Measurements from ENCODE around the gene VCAN. TPM values are rescaled to one million over a fixed set of nuclear protein-coding genes. Genes with fewer than 3 reads are reported as not detected.

Gene VCAN
- total and polyA plus RNA-seq, 10 donors = 1.8 to 442 (median 72.2) TPM

- Histone ChIP-seq H3K4me3 (no peak overlapping the region), H3K27ac (no peak overlapping the region), H3K36me3 (no peaks in the 10 kb centered on the region), H3K9me3 (no peaks in the 10 kb centered on the region), H3K27me3 (replicated peaks in 1 of 7) (peaks cover 0 to 86% (median 50%) of the 10 kb centered on the region in 7 donors), H3K4me1 (peaks cover 4 to 18% (median 15%) of the 10 kb centered on the region in 6 donors)
- TF ChIP-seq POLR2AphosphoS5 (IDR thresholded peaks at IDR 0.05) (no peak), POLR2A (IDR thresholded peaks at IDR 0.05) (no peak)
- intact Hi-C loops (cut with DNase I; ENCODE audit: low total_unique reads) = no loop called here
- no peak for DNase-seq
- WGBS, 5 donors = 45 to 55% (median 53%) methylated on average over 9 of the region's 9 CpGs
These were observed 4.0 kb upstream of the VCAN start for GRCh38 chr5:83467371-83468035.

GRCh38 chr5:83469075-83469474, 2.5 kb upstream of the VCAN start:
- intact Hi-C loops (cut with DNase I; ENCODE audit: low total_unique reads) = no loop called here
- H3K27me3 ChIP-seq (replicated peaks in 1 of 7) = peaks cover 0 to 97% (median 66%) of the 10 kb centered on the region in 7 donors
- H3K36me3 ChIP-seq = no peaks in the 10 kb centered on the region
- DNase-seq = no peak
- peaks cover 13 to 34% (median 31%) of the 10 kb centered on the region in 6 donors for H3K4me1 ChIP-seq
- TF ChIP-seq POLR2A (IDR thresholded peaks at IDR 0.05) (no peak), POLR2AphosphoS5 (IDR thresholded peaks at IDR 0.05) (no peak)
- TF ChIP-seq, protein P1, sequence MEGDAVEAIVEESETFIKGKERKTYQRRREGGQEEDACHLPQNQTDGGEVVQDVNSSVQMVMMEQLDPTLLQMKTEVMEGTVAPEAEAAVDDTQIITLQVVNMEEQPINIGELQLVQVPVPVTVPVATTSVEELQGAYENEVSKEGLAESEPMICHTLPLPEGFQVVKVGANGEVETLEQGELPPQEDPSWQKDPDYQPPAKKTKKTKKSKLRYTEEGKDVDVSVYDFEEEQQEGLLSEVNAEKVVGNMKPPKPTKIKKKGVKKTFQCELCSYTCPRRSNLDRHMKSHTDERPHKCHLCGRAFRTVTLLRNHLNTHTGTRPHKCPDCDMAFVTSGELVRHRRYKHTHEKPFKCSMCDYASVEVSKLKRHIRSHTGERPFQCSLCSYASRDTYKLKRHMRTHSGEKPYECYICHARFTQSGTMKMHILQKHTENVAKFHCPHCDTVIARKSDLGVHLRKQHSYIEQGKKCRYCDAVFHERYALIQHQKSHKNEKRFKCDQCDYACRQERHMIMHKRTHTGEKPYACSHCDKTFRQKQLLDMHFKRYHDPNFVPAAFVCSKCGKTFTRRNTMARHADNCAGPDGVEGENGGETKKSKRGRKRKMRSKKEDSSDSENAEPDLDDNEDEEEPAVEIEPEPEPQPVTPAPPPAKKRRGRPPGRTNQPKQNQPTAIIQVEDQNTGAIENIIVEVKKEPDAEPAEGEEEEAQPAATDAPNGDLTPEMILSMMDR (IDR thresholded peaks at IDR 0.05 in 8 of 11, conservative IDR thresholded peaks at IDR 0.05 in 3 of 11) = no peak
- no peak overlapping the region for H3K27ac ChIP-seq
- H3K9me3 ChIP-seq = no peaks in the 10 kb centered on the region
- H3K4me3 ChIP-seq = no peak overlapping the region

- WGBS, 5 donors = 11 to 13% (median 13%) methylated on average over 14 to 15 of the region's 15 CpGs
- Histone ChIP-seq H3K27me3 (replicated peaks in 1 of 7) (peaks cover 0 to 99% (median 73%) of the 10 kb centered on the region in 7 donors), H3K27ac (peak overlapping the region in 3 of 8 donors; percentile 60 to 72 (median 70)), H3K4me1 (peaks cover 18 to 45% (median 41%) of the 10 kb centered on the region in 6 donors), H3K4me3 (peak overlapping the region in 6 of 8 donors; percentile 6 to 68 (median 44)), H3K9me3 (no peaks in the 10 kb centered on the region), H3K36me3 (no peaks in the 10 kb centered on the region)
- TF ChIP-seq, protein P1 (IDR thresholded peaks at IDR 0.05 in 8 of 11, conservative IDR thresholded peaks at IDR 0.05 in 3 of 11) = no peak
- no peak for TF ChIP-seq POLR2AphosphoS5 (IDR thresholded peaks at IDR 0.05)
- no peak for TF ChIP-seq POLR2A (IDR thresholded peaks at IDR 0.05)
- DNase-seq = no peak
- intact Hi-C loops (cut with DNase I; ENCODE audit: low total_unique reads) = no loop called here
These were observed 779 bp upstream of the VCAN start for GRCh38 chr5:83470526-83471404.

DNA sequence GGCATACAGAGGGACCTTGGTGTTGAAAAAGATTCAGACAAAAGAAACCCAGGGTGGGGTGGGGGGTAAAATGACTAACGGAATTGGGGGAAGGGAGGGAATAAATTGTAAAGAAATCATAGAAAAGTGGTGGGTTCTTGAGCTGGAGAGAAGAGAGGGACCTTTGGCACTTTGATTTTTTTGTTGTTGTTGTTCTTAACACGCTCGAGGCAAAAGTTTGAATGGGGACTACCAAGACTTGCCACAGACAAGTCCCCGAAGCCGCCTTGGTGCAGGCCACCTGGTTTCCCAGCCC, 616 bp downstream of the VCAN start:
- intact Hi-C loops (cut with DNase I; ENCODE audit: low total_unique reads) = no loop called here
- H3K36me3 ChIP-seq = no peaks in the 10 kb centered on the region
- TF ChIP-seq POLR2A (IDR thresholded peaks at IDR 0.05) = no peak
- TF ChIP-seq, protein P1 (IDR thresholded peaks at IDR 0.05 in 8 of 11, conservative IDR thresholded peaks at IDR 0.05 in 3 of 11) = no peak
- H3K27ac ChIP-seq = peak overlapping the region in 3 of 8 donors; percentile 60 to 72 (median 70)
- H3K4me1 ChIP-seq = peaks cover 18 to 45% (median 41%) of the 10 kb centered on the region in 6 donors
- H3K27me3 ChIP-seq (replicated peaks in 1 of 7) = peaks cover 0 to 100% (median 82%) of the 10 kb centered on the region in 7 donors
- 1 to 4% (median 2%) methylated on average over 5 of the region's 5 CpGs for WGBS, 5 donors
- no peaks in the 10 kb centered on the region for H3K9me3 ChIP-seq
- H3K4me3 ChIP-seq = peak overlapping the region in 7 of 8 donors; percentile 32 to 68 (median 45)
- DNase-seq = no peak

All from spleen (tissue), 11 donors.